IMR-90 (cell line): ENCODE results near the gene DHX34. TPM values are rescaled to one million over a fixed set of nuclear protein-coding genes. Genes with fewer than 3 reads are reported as not detected.

ENCODE experiments used
- ATAC-seq: fragments of 200-7000 bp; cut with Tn5 transposase; 2 replicates; pipeline ENCODE4 v1.9.1; 2020; ENCODE audit warnings: low read depth, mild to moderate bottlenecking, moderate library complexity
- BruUV-seq: library from RNA; stranded (reverse); fragments of 400-500 nt; replicated peaks from 2 replicates; lab custom pipeline; 2021; lab: Mats Ljungman, UMichigan
- CTCF ChIA-PET: fragments of 300-600 bp; formaldehyde crosslinking; extraction: SDS; loops from one replicate; lab custom pipeline; 2021; ENCODE audit warnings: antibody characterized with exemption; lab: Yijun Ruan, JAX
- POLR2A ChIA-PET: fragments of 300-600 bp; sonication (Branson Sonifier 250); formaldehyde crosslinking; loops from one replicate; lab custom pipeline; 2022; ENCODE audit warnings: antibody characterized with exemption; ENCODE audit not compliant: unreplicated experiment; lab: Charles Lee
- DNase-seq: peaks from one replicate; pipeline ENCODE4 v3.0.0; 2013
- H2AFZ ChIP-seq: replicated peaks from 2 replicates; pipeline ENCODE3; 2013; ENCODE audit warnings: low read length, mild to moderate bottlenecking; ENCODE audit not compliant: poor library complexity
- H2AK5ac ChIP-seq: 2 replicates; pipeline ENCODE4 v1.6.1; 2013; ENCODE audit warnings: low read depth, low read length, inconsistent platforms
- H2AK9ac ChIP-seq: replicated peaks from 2 replicates; pipeline ENCODE3; 2013; ENCODE audit warnings: mild to moderate bottlenecking, low read depth, low read length, moderate library complexity; ENCODE audit not compliant: poor library complexity
- H2BK120ac ChIP-seq: 2 replicates; pipeline ENCODE4 v1.6.1; 2013; ENCODE audit warnings: low read depth, low read length, inconsistent platforms
- H2BK15ac ChIP-seq: 3 replicates; pipeline ENCODE4 v1.6.1; 2013; ENCODE audit warnings: low read depth, low read length, inconsistent platforms
- H2BK20ac ChIP-seq: 2 replicates; pipeline ENCODE4 v1.6.1; 2013; ENCODE audit warnings: low read depth, mild to moderate bottlenecking, inconsistent platforms, low read length, moderate library complexity
- H2BK5ac ChIP-seq: 2 replicates; pipeline ENCODE4 v1.6.1; 2013; ENCODE audit warnings: mild to moderate bottlenecking, low read depth, low read length, inconsistent platforms; ENCODE audit not compliant: poor library complexity, severe bottlenecking
- H3K14ac ChIP-seq: replicated peaks from 2 replicates; pipeline ENCODE4 v1.6.1; 2013; ENCODE audit warnings: low read depth, low read length, inconsistent platforms
- H3K18ac ChIP-seq: 2 replicates; pipeline ENCODE4 v1.6.1; 2013; ENCODE audit warnings: low read depth, low read length, control low read depth
- H3K23ac ChIP-seq: 2 replicates; pipeline ENCODE4 v1.6.1; 2013; ENCODE audit warnings: low read depth, low read length, inconsistent platforms
- H3K27ac ChIP-seq: 2 replicates; pipeline ENCODE4 v1.5.1; 2013; ENCODE audit warnings: mild to moderate bottlenecking, control low read depth, low read length; ENCODE audit not compliant: insufficient read depth
- H3K27me3 ChIP-seq: 2 replicates; pipeline ENCODE4 v1.6.1; 2013; ENCODE audit warnings: low read length; ENCODE audit not compliant: control insufficient read depth, insufficient read depth
- H3K36me3 ChIP-seq: 2 replicates; pipeline ENCODE4 v1.6.1; 2013; ENCODE audit warnings: low read length, mixed read lengths; ENCODE audit not compliant: control insufficient read depth, insufficient read depth
- H3K4ac ChIP-seq: 2 replicates; pipeline ENCODE4 v1.6.1; 2013; ENCODE audit warnings: low read depth, low read length, inconsistent platforms
- H3K4me1 ChIP-seq: 2 replicates; pipeline ENCODE4 v1.6.1; 2013; ENCODE audit warnings: low read length, mixed read lengths; ENCODE audit not compliant: control insufficient read depth, insufficient read depth
- H3K4me2 ChIP-seq: 2 replicates; pipeline ENCODE4 v1.6.1; 2013; ENCODE audit warnings: low read depth, mild to moderate bottlenecking, control low read depth, low read length, moderate library complexity
- H3K4me3 ChIP-seq: 2 replicates; pipeline ENCODE4 v1.5.1; 2013; ENCODE audit warnings: low read depth, mild to moderate bottlenecking, control low read depth, low read length, moderate library complexity; ENCODE audit not compliant: insufficient read depth
- H3K56ac ChIP-seq: 2 replicates; pipeline ENCODE4 v1.6.1; 2013; ENCODE audit warnings: low read length, inconsistent platforms; ENCODE audit not compliant: insufficient read depth; ENCODE audit errors: extremely low read depth
- H3K79me1 ChIP-seq, 2 experiments: 2 replicates each; pipeline ENCODE4 v1.6.1; 2013; ENCODE audit warnings: low read length in 2 of 2, inconsistent platforms in 1 of 2, low read depth in 1 of 2
- H3K9ac ChIP-seq: 2 replicates; pipeline ENCODE4 v1.6.1; 2013; ENCODE audit warnings: low read depth, low read length, control low read depth
- H3K9me1 ChIP-seq: 2 replicates; pipeline ENCODE4 v1.6.1; 2013; ENCODE audit warnings: low read length, inconsistent platforms; ENCODE audit not compliant: insufficient read depth
- H3K9me3 ChIP-seq: 2 replicates; pipeline ENCODE4 v1.6.1; 2013; ENCODE audit warnings: low read length; ENCODE audit not compliant: control insufficient read depth, insufficient read depth
- H4K20me1 ChIP-seq: 2 replicates; pipeline ENCODE4 v1.6.1; 2013; ENCODE audit warnings: low read length, inconsistent platforms; ENCODE audit not compliant: insufficient read depth
- H4K5ac ChIP-seq: 2 replicates; pipeline ENCODE4 v1.6.1; 2013; ENCODE audit warnings: mild to moderate bottlenecking, low read depth, low read length, control low read depth
- H4K8ac ChIP-seq, 2 experiments: 2 replicates each; pipeline ENCODE4 v1.6.1; 2013; ENCODE audit warnings: low read depth in 2 of 2, low read length in 2 of 2, control low read depth in 1 of 2, inconsistent platforms in 1 of 2
- H4K91ac ChIP-seq: 2 replicates; pipeline ENCODE4 v1.6.1; 2013; ENCODE audit warnings: low read depth, low read length, inconsistent platforms; ENCODE audit not compliant: insufficient read depth
- BHLHE40 ChIP-seq: fragments of 150-350 bp; IDR thresholded peaks from 2 replicates; pipeline ENCODE4 v1.6.1; 2016; ENCODE audit warnings: mild to moderate bottlenecking, low read depth, low read length
- CHD1 ChIP-seq: IDR thresholded peaks from 2 replicates; pipeline ENCODE4 v1.6.1; 2012; ENCODE audit warnings: low read depth, low read length, improper control_type of control experiment
- CTCF ChIP-seq: conservative IDR thresholded peaks from 2 replicates; pipeline ENCODE4 v1.5.1; 2012; ENCODE audit warnings: mild to moderate bottlenecking, low read depth, low read length, improper control_type of control experiment
- FOS ChIP-seq: fragments of 150-350 bp; IDR thresholded peaks from 2 replicates; pipeline ENCODE4 v1.6.1; 2016; ENCODE audit warnings: low read depth, low read length
- MAFK ChIP-seq: IDR thresholded peaks from 2 replicates; pipeline ENCODE4 v1.6.1; 2012; ENCODE audit warnings: low read depth, low read length, improper control_type of control experiment
- MAZ ChIP-seq: IDR thresholded peaks from 2 replicates; pipeline ENCODE4 v1.6.1; 2012; ENCODE audit warnings: low read depth, mild to moderate bottlenecking, low read length, improper control_type of control experiment, moderate library complexity, borderline replicate concordance
- MXI1 ChIP-seq: IDR thresholded peaks from 2 replicates; pipeline ENCODE4 v1.6.1; 2012; ENCODE audit warnings: low read depth, mild to moderate bottlenecking, low read length, moderate library complexity, borderline replicate concordance
- NFE2L2 ChIP-seq: fragments of 150-350 bp; IDR thresholded peaks from 2 replicates; pipeline ENCODE4 v1.6.1; 2016; ENCODE audit warnings: low read depth, mild to moderate bottlenecking, low read length
- POLR2A ChIP-seq: IDR thresholded peaks from 2 replicates; pipeline ENCODE4 v1.6.1; 2012; ENCODE audit warnings: mild to moderate bottlenecking, low read depth, low read length
- RAD21 ChIP-seq: IDR thresholded peaks from 2 replicates; pipeline ENCODE4 v1.6.1; 2012; ENCODE audit warnings: low read length, improper control_type of control experiment
- RCOR1 ChIP-seq: IDR thresholded peaks from 2 replicates; pipeline ENCODE4 v1.6.1; 2012; ENCODE audit warnings: mild to moderate bottlenecking, low read length, improper control_type of control experiment; ENCODE audit not compliant: insufficient replicate concordance
- RFX5 ChIP-seq: IDR thresholded peaks from 2 replicates; pipeline ENCODE4 v1.8.0; 2012; ENCODE audit warnings: low read depth, mild to moderate bottlenecking, low read length, moderate library complexity
- SMC3 ChIP-seq: fragments of 150-350 bp; IDR thresholded peaks from 2 replicates; pipeline ENCODE4 v1.6.1; 2016; ENCODE audit warnings: low read depth, mild to moderate bottlenecking, antibody characterized with exemption, low read length, moderate library complexity
- USF2 ChIP-seq: fragments of 150-350 bp; IDR thresholded peaks from 2 replicates; pipeline ENCODE4 v1.6.1; 2017; ENCODE audit warnings: mild to moderate bottlenecking, antibody characterized with exemption, low read length, low read depth
- WGBS, 2 experiments: methylation state at CpG; one replicate each; pipeline versions ENCODE4 v1.1.5 to v1.1.7; 2013; ENCODE audit warnings: missing lambda C conversion rate in 2 of 2; ENCODE audit not compliant: insufficient read length in 1 of 2; ENCODE audit errors: extremely low coverage in 2 of 2; 5-methylcytosine and 5-hydroxymethylcytosine counted together
- dilution Hi-C: fragments of 300-500 bp; cut with HindIII; formaldehyde crosslinking; loops from one replicate; pipeline ENCODE4 v1.14.3; 2018; ENCODE audit warnings: low sequenced_read_pairs; ENCODE audit not compliant: unreplicated experiment
- in situ Hi-C: fragments of 300-500 bp; cut with MboI; formaldehyde crosslinking; loops from 3 replicates; pipeline ENCODE4 v1.14.3; 2019; ENCODE audit warnings: low sequenced_read_pairs, inconsistent platforms, mixed read lengths
- intact Hi-C: fragments of 100-400 bp; cut with micrococcal nuclease; formaldehyde crosslinking; loops from 2 replicates; pipeline ENCODE4 v1.10.0; 2022
- polyA plus RNA-seq, 3 experiments: library from polyadenylated mRNA; depleted of rRNA; stranded (reverse); fragments of >200 nt; gene quantifications; 2 replicates each; pipeline ENCODE4 v1.2.3, GENCODE V29; 2012; ENCODE audit warnings: low replicate concordance in 1 of 3
- total RNA-seq: library from RNA; depleted of rRNA; stranded (reverse); fragments of >200 nt; gene quantifications from 2 replicates; pipeline ENCODE4 v1.2.3, GENCODE V29; 2012

DHX34 gene
- total and polyA plus RNA-seq, 2 of the 4 experiments (the other 2 are of a cell fraction), result 4.5 to 13.7 TPM

DNA sequence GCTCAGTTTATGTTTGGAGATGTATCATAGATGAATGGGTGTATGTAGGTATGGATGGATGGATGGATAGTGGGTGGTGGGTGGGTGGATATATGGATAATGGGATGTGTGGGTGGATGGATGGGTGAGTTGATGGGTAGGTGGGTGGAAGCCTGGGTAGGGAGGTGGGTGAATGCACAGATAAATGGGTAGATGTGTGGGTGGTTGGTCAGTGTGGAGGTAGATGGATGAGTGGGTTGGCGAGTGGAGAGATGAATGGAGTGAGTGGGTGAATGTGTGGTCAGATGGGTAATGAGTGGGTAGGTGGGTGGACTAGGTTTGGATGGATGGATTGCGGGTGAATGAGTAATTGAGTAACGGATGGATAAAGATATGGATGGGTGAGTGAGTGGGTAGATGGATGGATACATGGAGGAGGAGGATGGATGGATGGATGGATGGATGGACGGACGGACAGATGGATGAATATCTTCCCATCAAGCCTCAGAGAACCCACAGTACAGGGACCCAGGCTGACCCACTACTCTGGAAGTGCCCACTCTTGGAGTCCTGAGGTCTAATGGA lies 56.8 kb downstream of the DHX34 start:
- H3K9me1 ChIP-seq, result 0 out of 2 replicates have a peak, but pooled peaks cover 8% of the 10 kb centered on the region
- peak overlapping the region; percentile 1 for H2BK5ac ChIP-seq
- no peak overlapping the region for H4K8ac ChIP-seq
- DNase-seq (no peak), ATAC-seq (no peak)
- H3K4me1 ChIP-seq, result no peaks in the 10 kb centered on the region
- peaks cover 27% of the 10 kb centered on the region for H3K36me3 ChIP-seq
- no peak overlapping the region for H3K23ac ChIP-seq
- H3K79me1 ChIP-seq, result no peaks in the 10 kb centered on the region
- intact Hi-C loops, result no loop called here
- no peak overlapping the region for H2BK20ac ChIP-seq
- in situ Hi-C loops, result no loop called here
- H3K9ac ChIP-seq, result no peak overlapping the region
- H4K20me1 ChIP-seq, result peaks cover 8% of the 10 kb centered on the region; the same call in 1 of the 2 replicates
- H3K18ac ChIP-seq, result no peak overlapping the region
- no peak overlapping the region for H2AFZ ChIP-seq
- H3K27me3 ChIP-seq, result no peaks in the 10 kb centered on the region
- no peak overlapping the region for H2AK9ac ChIP-seq
- no peak overlapping the region for H3K4me2 ChIP-seq
- 88 to 100% methylated on average over 2 to 3 of the region's 5 CpGs for WGBS, 2 experiments
- POLR2A ChIA-PET, result no interaction called here
- no peak overlapping the region for H3K14ac ChIP-seq
- H2AK5ac ChIP-seq, result no peak overlapping the region
- no peak overlapping the region for H4K5ac ChIP-seq
- no peak overlapping the region for H2BK120ac ChIP-seq
- no peak overlapping the region for H3K56ac ChIP-seq
- no peak overlapping the region for H2BK15ac ChIP-seq
- H3K9me3 ChIP-seq, result no peaks in the 10 kb centered on the region
- H3K27ac ChIP-seq, result no peak overlapping the region
- dilution Hi-C loops, result no loop called here
- BruUV-seq, result TSS peak; percentile 39
- H3K4ac ChIP-seq, result no peak overlapping the region
- H4K91ac ChIP-seq, result no peak overlapping the region
- no peak overlapping the region for H3K4me3 ChIP-seq
- TF ChIP-seq POLR2A, result no peak
- no peak for TF ChIP-seq USF2
- no peak for TF ChIP-seq SMC3
- no peak for TF ChIP-seq RCOR1
- no peak for TF ChIP-seq CTCF
- TF ChIP-seq NFE2L2, result no peak
- no peak for TF ChIP-seq MAFK
- no peak for TF ChIP-seq MAZ
- no peak for TF ChIP-seq BHLHE40
- no peak for TF ChIP-seq RFX5
- no peak for TF ChIP-seq MXI1
- no peak for TF ChIP-seq CHD1
- no peak for TF ChIP-seq RAD21
- TF ChIP-seq FOS, result no peak
- CTCF ChIA-PET, result no interaction called here
